Cardiac fibroblast (primary cell): ENCODE data around the gene PEBP1.

ENCODE experiments used
- DNase-seq, 2 donors: peaks; one replicate each; pipeline versions ENCODE4 v3.0.0 to v3.0.0-alpha.2; 2010; ENCODE audit warnings: low read depth in 2 of 2
- H3K4me3 ChIP-seq, 2 donors: replicated peaks in 1 of 2; 1 replicate in 1 of 2; 2 replicates in 1 of 2; pipeline ENCODE4 v1.5.1; 2011; ENCODE audit warnings: low read depth in 2 of 2, low read length in 2 of 2, mild to moderate bottlenecking in 2 of 2, moderate library complexity in 1 of 2
- TF ChIP-seq, protein P1 (sequence below): IDR thresholded peaks from one replicate; pipeline ENCODE4 v1.5.1; 2011; ENCODE audit warnings: low read depth, mild to moderate bottlenecking, low read length, inconsistent platforms

Gene PEBP1

DNA sequence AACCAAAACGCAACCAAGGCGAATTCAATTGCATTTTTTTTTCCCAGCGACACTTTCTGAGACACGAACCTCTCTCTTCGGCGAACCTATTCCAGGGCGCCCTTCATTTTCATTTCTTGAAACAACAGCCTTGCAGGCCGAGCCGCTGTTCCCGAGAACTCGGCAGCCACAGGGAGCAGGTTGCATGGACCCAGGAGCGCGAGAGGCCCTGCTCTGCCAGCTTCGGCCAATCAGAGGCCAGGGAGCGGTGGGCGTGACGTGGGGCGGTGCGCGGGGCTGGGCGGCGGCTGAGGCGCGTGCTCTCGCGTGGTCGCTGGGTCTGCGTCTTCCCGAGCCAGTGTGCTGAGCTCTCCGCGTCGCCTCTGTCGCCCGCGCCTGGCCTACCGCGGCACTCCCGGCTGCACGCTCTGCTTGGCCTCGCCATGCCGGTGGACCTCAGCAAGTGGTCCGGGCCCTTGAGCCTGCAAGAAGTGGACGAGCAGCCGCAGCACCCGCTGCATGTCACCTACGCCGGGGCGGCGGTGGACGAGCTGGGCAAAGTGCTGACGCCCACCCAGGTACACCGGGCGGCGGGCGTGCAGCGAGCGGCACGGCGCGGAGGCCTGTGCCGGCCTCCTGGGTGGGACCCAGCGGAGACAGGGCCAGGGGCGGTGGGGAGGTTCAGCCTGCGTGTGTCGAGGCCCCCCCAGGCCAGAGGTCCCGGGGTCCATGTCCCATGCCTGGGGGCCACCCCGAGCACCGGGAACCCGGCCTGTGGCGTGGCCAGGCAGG lies at the start of gene PEBP1:
Gene PEBP1, plus strand, starts transcription at position 337 of the 771 bp plus-strand sequence. Its CDS starts 86 bp downstream, at position 423.
- TF ChIP-seq, protein P1, sequence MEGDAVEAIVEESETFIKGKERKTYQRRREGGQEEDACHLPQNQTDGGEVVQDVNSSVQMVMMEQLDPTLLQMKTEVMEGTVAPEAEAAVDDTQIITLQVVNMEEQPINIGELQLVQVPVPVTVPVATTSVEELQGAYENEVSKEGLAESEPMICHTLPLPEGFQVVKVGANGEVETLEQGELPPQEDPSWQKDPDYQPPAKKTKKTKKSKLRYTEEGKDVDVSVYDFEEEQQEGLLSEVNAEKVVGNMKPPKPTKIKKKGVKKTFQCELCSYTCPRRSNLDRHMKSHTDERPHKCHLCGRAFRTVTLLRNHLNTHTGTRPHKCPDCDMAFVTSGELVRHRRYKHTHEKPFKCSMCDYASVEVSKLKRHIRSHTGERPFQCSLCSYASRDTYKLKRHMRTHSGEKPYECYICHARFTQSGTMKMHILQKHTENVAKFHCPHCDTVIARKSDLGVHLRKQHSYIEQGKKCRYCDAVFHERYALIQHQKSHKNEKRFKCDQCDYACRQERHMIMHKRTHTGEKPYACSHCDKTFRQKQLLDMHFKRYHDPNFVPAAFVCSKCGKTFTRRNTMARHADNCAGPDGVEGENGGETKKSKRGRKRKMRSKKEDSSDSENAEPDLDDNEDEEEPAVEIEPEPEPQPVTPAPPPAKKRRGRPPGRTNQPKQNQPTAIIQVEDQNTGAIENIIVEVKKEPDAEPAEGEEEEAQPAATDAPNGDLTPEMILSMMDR: no peak
- peak; percentile 88 to 90 for DNase-seq
- H3K4me3 ChIP-seq: peak within 1 kb of the TSS; percentile 89 to 90

DNA sequence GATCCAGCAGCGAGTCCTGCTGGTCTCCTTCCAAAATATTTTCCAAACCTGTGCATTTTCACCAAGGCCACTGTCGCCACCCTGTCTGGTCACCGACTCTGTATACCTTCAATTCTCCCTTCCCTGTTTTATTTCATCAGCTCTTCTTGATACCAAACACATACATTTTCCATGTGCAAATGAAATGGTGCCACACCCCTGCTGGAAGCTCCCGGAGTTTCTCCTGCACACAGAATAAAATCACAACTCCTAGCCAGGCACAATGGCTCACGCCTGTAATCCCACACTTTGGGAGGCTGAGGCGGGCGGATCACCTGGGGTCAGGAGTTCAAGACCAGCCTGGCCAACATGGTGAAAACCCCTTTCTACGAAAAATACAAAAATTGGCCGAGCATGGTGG lies 46.1 kb upstream of the PEBP1 start:
- no peak overlapping the region for H3K4me3 ChIP-seq
- no peak for DNase-seq
- TF ChIP-seq, protein P1: no peak

DNA sequence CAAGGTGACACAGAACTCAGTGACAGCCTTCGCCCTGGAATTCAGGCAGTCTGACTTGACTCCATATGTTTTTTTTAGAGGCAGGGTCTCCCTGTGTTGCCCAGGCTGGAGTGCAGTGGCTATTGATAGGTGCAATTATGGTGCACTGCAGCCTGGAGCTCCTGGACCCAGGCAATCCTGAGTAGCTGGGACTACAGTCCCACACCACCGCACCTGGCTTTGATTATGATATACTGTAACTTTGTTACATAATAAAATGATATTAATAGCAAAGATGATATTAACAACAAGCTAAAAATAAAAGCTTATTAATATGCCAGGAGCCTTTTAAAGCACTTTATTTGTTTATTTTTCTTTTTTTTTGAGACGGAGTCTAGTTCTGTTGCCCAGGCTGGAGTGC lies 41.9 kb upstream of the PEBP1 start:
- TF ChIP-seq, protein P1: no peak
- DNase-seq: no peak
- H3K4me3 ChIP-seq: no peak overlapping the region

DNA sequence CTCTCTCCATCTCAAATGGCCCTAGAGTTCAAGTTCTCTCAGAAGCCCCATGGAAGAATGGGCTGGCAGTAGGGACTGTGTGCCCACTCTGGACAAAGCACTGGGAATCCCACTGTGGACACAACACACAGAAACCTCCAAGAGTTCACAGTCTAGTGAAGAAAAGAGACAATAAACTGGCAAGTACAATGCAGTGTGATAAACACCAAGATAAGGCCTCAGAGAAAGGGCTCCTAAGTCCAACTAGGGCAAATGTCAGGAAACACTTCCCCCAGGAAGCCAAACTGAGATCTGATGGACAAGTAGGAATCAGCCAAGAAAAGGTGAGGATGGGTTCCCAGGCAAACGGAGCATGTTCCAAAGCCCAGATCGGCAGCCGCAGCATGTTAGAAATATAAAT lies 37.5 kb upstream of the PEBP1 start:
- peak in 1 of 2 donors; percentile 11 for DNase-seq
- TF ChIP-seq, protein P1: no peak

DNA sequence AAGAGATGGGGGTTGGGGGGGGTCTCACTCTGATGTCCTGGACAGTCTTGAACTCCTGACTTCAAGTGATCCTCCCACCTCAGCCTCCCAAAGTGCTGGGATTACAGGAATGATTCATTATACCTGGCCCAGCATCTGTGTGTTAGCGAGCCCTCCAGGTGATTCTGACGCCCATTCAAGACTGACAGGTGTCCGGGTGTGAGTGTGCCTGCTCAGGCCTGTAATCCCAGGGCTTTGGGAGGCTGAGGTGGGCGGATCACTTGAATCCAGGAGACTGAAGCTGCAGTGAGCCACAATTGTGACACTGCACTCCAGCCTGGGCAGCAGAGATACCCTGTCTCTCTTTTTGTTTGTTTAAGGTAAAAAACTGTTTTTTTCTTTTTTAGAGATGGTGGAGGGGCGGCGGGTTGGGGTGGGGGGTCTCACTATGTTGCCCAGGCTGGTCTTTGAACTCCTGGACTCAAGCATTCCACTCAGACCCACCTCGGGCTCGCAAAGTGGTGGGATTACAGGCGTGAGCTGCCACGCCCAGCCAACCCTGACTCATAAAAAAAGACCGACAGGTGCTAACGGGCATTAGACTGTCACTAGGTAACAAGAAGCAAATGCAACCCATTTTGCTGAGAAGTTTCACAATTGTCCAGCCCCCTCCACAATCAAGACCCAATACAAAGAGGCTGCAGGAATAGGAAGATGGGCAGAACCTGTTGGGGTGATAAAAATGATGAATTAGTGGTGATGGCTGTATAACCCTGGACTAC lies 36.8 kb upstream of the PEBP1 start:
- DNase-seq: no peak
- TF ChIP-seq, protein P1: no peak
- H3K4me3 ChIP-seq: no peak overlapping the region

More for the DNA sequence above, 37.5 kb upstream of the PEBP1 start:
- no peak overlapping the region for H3K4me3 ChIP-seq

DNA sequence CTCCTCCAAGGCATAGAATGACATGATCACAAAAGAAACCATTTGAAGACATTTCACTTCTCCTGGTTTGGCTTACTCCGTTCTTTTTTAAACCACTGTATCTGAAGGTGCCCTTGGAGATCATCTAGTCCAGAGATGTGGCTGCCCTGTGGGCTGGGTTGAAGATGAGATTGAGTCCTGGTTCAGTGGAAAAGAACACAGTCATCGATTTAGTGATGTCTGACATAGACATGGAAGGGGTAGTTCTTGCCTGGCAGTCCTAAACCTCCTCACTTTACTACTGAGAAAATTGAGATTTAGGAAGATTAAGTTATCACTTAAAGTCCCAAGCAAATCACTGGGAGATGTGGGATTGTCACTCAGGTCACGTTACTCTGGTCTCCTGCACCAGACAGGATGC lies 34.9 kb upstream of the PEBP1 start:
- TF ChIP-seq, protein P1: no peak
- DNase-seq: no peak
- no peak overlapping the region for H3K4me3 ChIP-seq
